HG02943 (cell line): ENCODE data around the gene NAA35.
"Not testable (repeated sequence)": the region's sequence is repeated elsewhere in the genome, so short reads cannot be mapped to it uniquely, and the experiment has no call there.

Experiments used
- ATAC-seq: cut with Tn5 transposase; IDR thresholded peaks from one replicate; pipeline ENCODE4 v1.9.1; 2021; ENCODE audit warnings: mild to moderate bottlenecking, low read depth, moderate library complexity; ENCODE audit not compliant: unreplicated experiment

Gene NAA35

DNA sequence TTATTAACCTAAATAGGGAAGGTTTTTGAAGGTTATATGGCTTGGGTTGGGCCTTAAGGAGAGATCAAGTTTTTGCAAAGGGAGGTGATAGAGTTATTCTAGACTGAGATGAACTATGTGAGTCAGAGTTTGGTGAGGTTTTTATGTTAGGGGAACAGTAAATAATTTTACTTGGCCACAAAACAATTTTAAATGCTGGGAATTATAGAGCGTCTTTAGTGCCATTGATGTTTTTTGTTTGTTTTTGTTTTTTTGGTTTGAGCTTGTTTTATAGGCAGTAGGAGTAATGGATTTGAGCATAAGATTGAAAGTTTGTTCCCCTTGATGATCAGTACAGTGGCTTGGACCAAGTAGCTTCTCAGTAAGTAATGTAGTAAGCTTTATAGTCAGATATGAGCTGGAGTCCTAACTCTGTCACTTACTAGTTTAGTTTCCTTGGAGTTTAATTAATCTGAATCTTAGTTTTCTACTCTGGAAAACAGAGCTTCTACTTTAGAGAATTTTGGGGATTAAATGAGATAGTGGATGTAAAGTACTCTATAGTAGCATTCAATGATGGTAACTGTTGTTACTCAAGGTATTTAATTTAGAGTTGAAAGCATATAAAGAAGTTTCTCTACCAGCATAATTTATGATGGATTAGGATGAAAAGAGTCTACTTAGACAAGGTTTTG lies 2.9 kb downstream of the NAA35 start:
- no peak for ATAC-seq

DNA sequence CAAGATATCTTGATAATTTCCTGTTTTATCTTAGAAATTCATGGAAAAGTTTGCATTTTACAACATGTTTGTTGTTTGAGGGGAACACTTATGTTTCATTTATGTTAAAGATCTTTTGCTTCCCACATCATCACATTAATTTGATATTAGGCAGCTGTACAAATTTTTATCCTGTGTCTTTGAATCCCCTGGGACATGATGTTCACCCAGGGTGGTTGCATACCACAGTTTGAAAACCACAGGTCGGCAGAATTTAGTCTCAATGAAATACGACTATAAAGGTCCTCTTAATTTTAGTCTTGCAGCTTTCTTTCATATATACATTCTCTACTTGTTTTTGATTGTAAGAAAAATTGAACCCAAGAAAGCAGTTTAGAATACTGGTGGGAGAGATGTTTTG lies 3.7 kb downstream of the NAA35 start:
- ATAC-seq, result no peak

DNA sequence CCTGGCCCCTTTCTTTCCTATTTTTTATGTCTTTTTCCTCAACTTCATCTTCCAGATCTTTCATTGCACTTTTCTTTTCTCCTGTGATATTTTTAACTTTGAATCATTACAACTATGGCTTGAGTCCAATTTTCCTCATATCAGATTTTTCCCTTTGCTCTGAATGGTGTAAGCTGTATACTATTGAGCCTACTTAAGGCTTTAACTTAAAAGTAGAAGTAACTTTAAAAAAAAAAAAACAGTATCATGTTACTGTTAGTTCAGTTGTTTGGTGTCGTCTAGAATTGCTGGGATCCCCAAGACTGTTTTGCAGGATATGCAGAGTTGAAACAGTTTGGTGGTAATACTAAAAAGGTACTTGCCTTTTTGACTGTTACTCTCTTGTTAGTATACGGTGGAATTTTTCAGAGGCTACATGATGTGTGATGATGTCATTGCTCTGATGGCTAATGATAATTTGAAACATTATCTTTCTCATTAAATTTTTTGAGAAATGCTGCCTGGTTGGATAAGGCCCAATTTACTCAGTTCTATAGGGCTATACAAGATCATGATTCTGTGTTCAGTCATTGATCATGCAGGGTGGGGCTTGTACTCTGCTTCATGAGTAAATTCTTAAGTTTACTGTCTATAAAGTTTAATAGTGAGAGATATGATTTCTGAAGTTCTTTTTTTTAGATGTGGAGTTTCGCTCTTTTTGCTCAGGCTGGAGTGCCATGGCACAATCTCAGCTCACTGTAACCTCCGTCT lies 8.8 kb downstream of the NAA35 start:
- ATAC-seq, result no peak

DNA sequence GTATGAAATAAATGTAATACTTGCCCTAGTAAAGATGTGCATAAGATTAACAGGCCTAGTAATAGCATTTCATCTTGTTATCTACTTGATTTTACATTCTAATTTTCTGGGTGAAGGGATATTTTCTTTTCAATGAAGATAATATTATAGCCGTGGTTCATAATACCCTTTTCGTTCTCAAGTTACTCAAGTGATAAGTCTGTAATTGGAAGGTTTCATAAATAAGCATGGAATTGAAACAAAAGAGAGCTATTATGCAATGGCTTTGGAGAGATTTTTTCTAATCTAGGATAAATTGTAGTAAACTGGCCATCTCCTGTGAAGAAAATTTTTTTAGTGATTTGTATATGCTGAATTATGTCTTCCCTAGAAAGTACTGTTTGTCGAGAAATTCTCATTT lies 19.0 kb downstream of the NAA35 start:
- no peak for ATAC-seq

DNA sequence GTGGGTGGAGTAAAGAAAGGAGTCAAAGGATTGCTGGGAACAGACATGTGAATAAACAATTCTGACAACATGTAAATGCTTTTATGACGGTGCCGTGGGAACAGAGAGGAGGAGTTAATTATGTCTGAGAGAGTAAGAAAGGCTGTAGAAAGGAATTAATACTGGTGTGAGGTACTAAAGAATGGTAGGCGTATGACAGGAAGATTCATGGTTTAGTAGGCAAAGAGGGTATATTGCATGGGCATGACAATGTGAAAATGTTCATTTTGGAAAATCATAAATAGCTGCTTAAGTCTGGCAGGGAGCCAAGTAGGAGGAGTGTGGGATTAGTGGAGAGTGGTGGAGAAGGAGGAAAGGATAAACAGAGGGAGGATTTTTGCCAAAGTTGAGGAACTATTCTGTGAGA lies 19.7 kb downstream of the NAA35 start:
- ATAC-seq, result no peak

DNA sequence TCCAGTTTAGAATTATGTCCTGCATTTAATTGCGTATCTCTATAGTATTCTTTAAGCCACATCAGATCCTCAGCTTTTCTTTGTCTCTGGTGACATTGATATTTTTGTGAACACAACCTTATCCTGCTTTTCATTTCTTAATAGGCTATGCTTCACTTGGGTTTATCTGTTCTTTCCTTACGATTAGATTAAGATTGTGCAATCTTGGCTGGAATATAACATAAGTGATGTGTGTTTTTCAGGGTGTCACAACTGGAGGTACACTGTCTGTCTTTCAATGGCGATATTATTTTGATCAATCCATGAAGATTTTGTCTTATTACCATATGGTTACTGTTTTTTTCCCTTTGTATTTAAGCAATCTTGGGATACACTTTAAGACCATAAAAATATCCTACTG lies 23.6 kb downstream of the NAA35 start:
- ATAC-seq, result no peak

DNA sequence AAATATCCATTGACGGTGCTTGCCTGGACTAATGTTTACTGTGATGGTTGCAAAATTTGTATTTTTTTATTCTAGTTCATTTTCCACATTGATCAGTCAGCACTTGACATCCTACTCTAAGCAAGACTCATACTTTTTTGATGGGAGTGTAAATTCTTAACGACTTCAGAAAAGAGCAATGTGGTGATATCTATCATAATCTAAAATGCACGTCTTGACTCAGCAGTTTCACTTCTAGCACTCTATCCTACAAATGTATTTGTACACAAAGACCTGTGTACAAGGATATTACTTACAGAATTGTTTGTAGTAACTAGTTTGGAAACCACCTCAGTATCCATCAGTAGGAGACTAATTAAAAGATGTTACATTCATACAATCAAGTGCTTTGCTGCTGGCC lies 24.0 kb downstream of the NAA35 start:
- no peak for ATAC-seq

DNA sequence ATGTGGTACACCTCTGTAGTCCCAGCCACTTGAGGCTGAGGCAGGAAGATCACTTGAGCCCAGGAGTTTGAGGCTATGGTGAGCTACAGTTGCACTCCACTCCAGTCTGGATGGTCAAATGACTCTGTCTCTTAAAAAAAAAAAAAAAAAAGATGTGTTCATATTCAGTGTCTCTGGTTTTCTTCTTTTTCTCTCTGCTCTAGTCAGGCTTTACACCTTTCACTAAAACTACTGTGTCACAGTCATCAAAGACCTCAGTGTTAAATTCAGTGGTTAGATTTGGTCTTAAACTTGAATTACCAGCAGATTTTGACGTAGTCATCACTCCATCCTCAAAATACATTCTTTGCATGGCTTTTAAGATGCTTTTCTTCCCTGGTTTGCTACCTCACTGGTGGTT lies 28.8 kb downstream of the NAA35 start:
- no peak for ATAC-seq

DNA sequence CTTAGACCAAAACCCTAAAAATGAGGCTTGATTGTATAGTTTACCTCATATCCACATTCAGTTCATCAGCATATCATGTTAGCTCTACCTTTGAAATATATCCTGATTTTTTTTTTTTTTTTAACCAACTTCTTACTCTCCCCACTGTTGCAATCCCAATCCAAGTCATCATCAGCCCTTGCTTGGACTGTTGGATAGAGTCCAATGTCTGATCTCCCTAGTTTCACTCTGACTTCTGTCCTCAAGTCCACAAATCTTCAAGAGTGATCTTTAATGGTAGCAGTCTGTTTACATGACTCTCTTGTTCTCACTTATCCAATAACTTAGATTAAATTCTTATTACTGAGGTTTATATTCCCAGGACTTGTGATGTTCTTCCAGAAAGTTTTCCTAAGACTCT lies 30.8 kb downstream of the NAA35 start:
- no peak for ATAC-seq

DNA sequence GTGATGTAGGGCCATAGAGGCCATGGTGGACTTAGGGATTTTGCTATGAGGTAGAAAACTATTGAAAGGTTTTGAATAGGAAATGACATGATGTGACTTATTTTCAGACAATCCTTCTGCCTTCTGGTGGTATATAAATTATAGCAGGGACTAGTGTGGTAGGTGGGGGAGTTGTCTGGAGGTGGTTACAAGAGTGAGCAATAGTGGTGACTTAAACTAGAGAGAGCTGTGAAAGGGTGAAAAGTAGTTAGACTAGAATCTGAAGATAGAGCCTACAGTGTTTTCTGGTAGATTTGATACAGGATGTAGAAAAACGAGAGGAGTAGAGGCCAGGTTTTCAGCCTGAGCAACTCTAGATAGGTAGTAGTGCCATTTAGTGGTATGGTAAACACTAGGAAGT lies 32.3 kb downstream of the NAA35 start:
- no peak for ATAC-seq

DNA sequence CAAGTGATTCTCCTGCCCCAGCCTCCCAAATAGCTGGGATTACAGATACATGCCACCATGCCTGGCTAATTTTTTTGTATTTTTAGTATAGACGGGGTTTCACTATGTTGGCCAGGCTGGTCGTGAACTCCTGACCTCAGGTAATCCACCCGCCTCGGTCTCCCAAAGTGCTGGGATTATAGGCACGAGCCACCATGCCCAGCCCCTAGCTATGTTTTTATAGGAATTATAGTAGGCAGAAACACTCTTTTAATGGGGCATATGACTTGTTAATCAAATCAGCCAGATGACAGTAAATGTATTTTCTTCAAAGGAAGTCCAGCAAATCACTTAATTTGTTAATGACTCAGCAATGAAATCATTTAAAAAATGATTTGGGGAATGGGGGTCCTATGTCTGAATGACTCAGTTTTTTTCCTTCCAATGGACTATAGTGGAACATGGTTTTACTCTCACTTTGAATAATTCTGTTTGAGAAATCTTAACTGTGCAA lies 33.2 kb downstream of the NAA35 start:
- not testable (repeated sequence) for ATAC-seq

DNA sequence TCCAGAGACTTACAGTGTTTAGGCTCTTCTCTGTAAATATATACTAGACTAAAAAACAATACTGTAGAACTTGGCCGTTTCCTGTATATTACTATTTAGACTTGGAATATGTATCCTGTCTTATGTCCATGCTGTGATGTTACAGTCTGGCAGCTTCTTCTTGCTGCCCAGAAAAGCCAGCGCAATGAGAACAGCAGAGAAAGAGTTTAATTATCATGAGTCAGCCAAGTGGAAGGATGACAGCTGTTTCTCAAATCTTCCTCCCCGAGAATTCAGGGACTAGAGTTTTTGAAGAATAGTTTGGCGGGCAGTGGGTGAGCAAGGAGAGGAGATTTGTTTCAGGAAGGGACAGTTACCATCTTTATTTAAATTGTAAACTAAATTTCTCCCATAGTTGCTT lies 37.5 kb downstream of the NAA35 start:
- no peak for ATAC-seq

DNA sequence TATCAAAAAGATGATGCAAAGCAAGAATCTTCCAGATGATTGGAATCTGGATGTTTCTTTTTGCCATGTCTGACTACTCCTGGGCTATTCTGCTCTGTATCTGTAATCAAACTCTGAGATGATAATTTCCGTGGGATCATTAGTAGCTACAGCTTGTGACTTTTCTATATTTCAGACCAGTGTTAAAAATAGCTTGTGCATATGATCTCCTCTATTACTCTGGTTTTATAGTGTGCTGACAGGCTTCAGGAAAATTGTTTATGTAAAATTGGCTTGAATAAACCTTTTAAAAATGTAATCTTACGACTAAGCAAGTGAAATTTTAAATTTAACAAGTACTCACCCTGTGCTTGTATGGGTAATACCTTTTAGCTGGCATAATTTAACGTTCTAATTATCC lies 40.4 kb downstream of the NAA35 start:
- no peak for ATAC-seq

DNA sequence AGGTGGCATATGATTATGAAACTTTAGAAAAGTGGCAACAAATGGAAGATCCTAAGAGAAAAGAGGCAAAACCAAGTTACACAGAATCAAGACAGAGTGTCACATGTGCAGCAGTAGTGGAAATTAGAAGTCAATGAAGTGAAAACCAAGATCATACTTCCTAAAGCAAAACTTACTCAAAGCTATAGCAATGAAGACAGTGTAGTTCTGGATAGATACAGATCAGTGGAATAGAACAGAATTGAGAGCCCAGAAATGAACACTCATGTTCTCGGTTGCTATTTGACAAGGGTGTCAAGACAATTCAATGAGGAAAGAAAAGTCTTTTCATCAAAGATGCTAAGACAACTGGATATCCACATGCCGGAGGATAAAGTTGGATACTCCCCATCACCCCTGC lies 43.5 kb downstream of the NAA35 start:
- no peak for ATAC-seq

DNA sequence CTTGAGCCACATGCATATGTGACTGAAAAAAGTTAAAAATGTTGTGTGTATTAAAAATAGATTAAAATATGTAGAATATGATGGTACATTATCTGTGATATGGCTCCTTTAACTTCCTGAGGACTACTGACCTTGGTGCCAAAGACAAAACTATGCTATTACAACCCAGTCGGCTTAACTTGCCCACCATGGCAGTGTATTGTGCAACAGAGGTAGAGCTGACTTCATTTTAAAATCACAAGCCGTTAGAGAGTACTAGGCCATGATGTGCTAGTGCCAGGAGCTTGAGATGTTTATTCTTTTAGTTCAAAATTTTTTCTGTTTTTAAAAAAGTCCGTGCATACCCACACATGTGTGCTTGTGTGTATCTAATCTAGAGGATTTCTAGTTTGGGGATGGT lies 46.3 kb downstream of the NAA35 start:
- ATAC-seq, result no peak

DNA sequence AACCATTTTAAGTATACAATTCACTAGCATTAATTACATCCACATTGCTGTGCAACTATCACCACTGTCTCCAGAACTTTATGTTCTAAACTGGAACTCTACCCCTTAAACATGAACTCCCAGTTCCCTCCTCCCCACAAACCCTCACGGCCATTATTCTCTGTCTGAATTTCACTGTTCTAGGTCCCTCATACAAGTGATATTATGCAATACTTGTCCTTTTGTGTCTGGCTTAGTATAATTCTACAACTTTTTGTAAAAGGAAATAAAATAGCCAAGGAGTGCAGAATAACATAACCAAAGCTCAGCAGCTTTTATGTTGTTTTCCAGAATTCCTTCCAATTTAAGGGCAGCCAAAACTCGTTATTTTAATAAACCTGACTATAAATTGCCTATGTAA lies 53.2 kb downstream of the NAA35 start:
- no peak for ATAC-seq

DNA sequence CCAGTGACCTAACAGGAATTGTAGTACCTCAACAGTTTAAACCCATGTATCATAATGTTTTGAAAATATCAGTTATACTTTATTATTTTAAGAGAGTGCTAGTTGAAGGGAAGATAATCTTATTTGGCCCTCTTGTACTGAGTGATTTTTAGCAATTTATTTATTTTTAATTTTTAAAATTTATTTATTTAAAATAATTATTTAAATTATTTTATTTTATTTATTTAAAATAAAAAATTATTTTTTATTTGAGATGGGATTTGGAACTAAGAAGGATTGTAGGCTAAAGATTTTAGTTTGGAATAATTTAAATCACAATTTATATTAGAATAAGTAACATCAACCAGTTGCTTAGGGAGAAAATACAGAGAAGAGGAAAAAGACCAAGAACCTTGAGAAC lies 54.2 kb downstream of the NAA35 start:
- ATAC-seq, result no peak

DNA sequence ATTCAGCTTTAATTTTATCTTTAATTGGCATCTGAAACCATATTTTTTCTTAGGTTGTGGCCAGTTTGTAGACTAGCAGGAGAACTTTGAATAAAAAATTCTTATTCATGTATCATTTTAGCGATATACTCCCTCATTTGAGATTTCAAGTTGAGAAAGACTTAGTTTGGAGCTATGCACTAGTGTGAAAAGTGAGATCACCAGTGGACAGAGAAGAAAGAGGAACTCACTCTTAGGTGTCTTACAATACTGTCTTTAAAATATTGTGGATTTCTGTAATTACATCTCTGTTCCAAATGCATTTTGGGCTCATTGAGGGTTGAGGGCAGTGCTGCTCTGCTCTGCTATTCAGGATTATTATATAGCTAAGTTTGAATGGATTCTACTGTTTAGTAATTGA lies 54.7 kb downstream of the NAA35 start:
- ATAC-seq, result no peak

DNA sequence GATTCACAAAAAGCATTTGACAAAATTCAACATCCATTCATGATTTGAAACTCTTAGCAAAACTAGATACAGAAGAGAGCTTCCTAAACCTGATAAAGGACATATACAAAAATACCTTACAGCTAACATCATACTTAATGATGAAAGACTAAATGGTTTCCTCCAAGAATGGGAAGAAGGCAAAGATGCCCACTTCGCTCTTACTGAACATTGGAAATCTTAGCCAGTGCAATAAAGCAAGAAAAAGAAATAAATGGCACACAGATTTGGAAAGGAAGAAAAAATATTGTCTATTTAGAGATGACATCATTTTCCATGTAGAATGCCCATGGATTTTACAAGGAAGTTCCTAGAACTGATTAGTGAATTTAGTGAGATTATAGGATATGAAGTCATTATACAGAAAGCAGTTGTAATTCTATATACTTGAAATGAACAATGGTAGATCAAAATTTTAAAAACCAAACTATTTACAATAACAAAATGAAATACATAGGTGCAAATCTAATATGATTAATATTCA lies 64.4 kb downstream of the NAA35 start:
- ATAC-seq, result no peak

DNA sequence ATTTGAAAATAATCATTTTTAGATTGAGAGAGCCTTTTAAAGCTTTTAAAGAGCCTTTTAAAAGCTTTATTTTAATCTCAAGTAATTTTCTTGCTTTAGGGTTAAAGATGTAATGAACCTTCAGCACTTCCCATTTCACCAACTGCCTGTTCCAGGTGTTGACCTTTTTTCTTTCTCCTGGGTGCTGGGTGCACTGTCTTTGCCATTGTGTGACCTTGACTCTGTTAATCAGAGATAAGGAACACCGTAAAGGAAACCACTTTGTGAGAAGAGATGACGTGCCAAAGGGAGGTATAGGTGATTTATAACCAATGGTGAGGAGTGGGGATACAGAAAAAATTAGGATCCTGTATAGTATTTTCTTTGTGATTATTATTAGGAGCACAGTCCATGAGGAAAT lies 68.2 kb downstream of the NAA35 start:
- ATAC-seq, result no peak

DNA sequence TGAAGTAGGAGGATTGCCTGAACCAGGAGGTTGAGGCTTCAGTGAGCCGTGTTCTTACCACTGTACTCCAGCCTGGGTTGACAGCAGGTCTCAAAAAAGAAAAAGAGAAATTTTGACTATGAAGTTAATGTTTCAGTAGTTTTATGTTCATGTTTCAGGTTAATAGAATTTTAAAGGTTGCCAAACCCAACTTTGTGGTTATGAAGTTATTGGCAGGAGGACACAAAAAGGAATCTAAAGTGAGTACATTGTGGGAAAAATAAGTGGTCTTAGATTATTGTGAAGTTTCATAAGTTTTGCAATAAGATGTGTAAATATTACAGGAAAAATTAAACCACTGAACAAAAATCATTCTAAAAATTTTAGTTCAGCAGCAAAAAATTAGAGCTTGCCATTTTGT lies 79.8 kb downstream of the NAA35 start:
- ATAC-seq, result no peak

DNA sequence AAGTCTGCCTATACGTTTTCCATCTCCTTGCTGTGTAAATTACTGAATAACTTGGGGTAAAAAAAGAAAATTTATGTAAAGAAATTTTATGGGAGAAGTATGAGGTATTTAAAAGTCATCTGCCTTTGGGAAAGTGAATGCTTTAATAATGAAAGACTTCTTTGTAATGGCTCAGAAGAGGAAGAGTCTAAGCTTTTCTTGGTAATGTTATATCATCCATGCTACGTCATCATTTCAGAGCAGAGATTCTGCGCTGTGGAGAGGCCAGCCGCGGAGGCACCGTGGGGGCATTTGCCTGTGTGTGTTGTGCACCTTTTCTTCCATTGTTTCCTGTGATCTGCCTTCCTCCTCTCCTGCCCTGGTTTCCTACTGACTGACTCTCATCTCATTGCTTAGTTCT lies 80.2 kb downstream of the NAA35 start:
- no peak for ATAC-seq
